HG02981 (cell line): Measurements from ENCODE around the gene DENND4C.
"Not testable (repeated sequence)": the region's sequence is repeated elsewhere in the genome, so short reads cannot be mapped to it uniquely, and the experiment has no call there.

ENCODE experiments used
- ATAC-seq: cut with Tn5 transposase; IDR thresholded peaks from one replicate; pipeline ENCODE4 v1.9.1; 2021; ENCODE audit warnings: mild to moderate bottlenecking, moderate library complexity; ENCODE audit not compliant: unreplicated experiment

Gene DENND4C

GRCh38 chr9:19223724-19224123, 6.8 kb upstream of the DENND4C start:
- ATAC-seq, result no peak

GRCh38 chr9:19224563-19224962, 5.9 kb upstream of the DENND4C start:
- ATAC-seq, result no peak

GRCh38 chr9:19229595-19230354, 718 bp upstream of the DENND4C start:
- peak; percentile 55 for ATAC-seq

GRCh38 chr9:19231126-19231903, 822 bp downstream of the DENND4C start:
- ATAC-seq, result peak; percentile 5

GRCh38 chr9:19231904-19232822, 1.7 kb downstream of the DENND4C start:
- no peak for ATAC-seq

- no peak for ATAC-seq
These were observed 2.3 kb downstream of the DENND4C start for GRCh38 chr9:19232823-19233194.

GRCh38 chr9:19233344-19233743, 2.9 kb downstream of the DENND4C start:
- no peak for ATAC-seq

- no peak for ATAC-seq
These were observed 9.5 kb downstream of the DENND4C start for GRCh38 chr9:19239955-19240354.

GRCh38 chr9:19241728-19242127, 11.2 kb downstream of the DENND4C start:
- no peak for ATAC-seq

GRCh38 chr9:19243366-19244033, 13.0 kb downstream of the DENND4C start:
- no peak for ATAC-seq

- no peak for ATAC-seq
These were observed 16.4 kb downstream of the DENND4C start for GRCh38 chr9:19246891-19247290.

GRCh38 chr9:19247420-19247819, 16.9 kb downstream of the DENND4C start:
- ATAC-seq, result no peak

- not testable (repeated sequence) for ATAC-seq
These were observed 19.9 kb downstream of the DENND4C start for GRCh38 chr9:19250346-19250745.

GRCh38 chr9:19251203-19251602, 20.7 kb downstream of the DENND4C start:
- not testable (repeated sequence) for ATAC-seq

- ATAC-seq, result not testable (repeated sequence)
These were observed 21.1 kb downstream of the DENND4C start for GRCh38 chr9:19251622-19252021.

- ATAC-seq, result no peak
These were observed 21.8 kb downstream of the DENND4C start for GRCh38 chr9:19252174-19252884.

GRCh38 chr9:19252885-19253219, 22.4 kb downstream of the DENND4C start:
- ATAC-seq, result no peak

GRCh38 chr9:19255112-19255511, 24.6 kb downstream of the DENND4C start:
- ATAC-seq, result no peak

- no peak for ATAC-seq
These were observed 25.3 kb downstream of the DENND4C start for GRCh38 chr9:19255821-19256220.

GRCh38 chr9:19259665-19260255, 29.3 kb downstream of the DENND4C start:
- ATAC-seq, result not testable (repeated sequence)
